ENCODE data around the gene FOLR2.
A peak's percentile ranks its signal among the peaks of the same experiment; 100 is the strongest.

Gene FOLR2

DNA sequence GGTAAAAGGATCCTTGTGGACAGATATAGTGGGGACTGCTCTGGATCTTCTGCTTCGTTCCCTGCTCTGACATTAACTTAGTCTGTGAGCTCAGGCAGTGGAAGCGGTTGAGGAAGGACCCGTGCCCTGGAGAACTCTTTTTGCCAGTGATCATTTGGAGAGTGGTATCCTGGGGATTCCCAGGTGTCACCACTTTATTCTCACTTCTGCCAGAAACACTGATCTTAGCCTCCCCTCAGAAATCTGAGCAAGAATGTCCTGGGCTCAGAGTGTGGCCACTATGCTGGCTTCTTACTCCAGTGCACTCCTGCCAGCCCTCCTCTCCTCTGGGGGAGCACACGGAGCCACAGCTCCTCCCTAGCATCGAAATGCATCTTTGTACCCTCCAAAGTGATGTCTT, 35.0 kb downstream of the FOLR2 start:
- no peak overlapping the region for H3K4me3 ChIP-seq (ENCODE audit: low read depth, low read length)
- no peak for DNase-seq (ENCODE audit: low read depth)
- TF ChIP-seq, protein P1, sequence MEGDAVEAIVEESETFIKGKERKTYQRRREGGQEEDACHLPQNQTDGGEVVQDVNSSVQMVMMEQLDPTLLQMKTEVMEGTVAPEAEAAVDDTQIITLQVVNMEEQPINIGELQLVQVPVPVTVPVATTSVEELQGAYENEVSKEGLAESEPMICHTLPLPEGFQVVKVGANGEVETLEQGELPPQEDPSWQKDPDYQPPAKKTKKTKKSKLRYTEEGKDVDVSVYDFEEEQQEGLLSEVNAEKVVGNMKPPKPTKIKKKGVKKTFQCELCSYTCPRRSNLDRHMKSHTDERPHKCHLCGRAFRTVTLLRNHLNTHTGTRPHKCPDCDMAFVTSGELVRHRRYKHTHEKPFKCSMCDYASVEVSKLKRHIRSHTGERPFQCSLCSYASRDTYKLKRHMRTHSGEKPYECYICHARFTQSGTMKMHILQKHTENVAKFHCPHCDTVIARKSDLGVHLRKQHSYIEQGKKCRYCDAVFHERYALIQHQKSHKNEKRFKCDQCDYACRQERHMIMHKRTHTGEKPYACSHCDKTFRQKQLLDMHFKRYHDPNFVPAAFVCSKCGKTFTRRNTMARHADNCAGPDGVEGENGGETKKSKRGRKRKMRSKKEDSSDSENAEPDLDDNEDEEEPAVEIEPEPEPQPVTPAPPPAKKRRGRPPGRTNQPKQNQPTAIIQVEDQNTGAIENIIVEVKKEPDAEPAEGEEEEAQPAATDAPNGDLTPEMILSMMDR (conservative IDR thresholded peaks at IDR 0.05; ENCODE audit: low read depth, low read length), result no peak

DNA sequence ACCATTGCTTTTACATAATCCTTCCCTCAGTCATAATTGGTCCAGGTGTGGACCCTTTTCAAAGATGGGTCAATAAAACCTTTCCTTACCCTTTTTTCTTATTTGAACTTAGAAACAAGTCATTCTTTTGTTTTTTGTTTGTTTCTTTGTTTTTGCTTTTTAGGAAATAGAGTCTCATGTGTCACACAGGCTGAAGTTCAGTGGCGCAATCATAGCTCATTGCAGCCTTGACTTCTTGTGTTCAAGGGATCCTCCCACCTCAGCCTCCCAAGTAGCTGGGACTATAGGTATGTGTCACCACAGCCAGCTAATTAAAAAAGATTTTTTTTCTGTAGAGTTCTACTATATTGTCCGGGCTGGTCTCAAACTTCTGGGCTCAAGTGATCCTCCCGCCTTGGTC, 36.8 kb downstream of the FOLR2 start:
- DNase-seq (ENCODE audit: low read depth), result no peak
- TF ChIP-seq, protein P1 (conservative IDR thresholded peaks at IDR 0.05; ENCODE audit: low read depth, low read length), result no peak
- H3K4me3 ChIP-seq (ENCODE audit: low read depth, low read length), result no peak overlapping the region

DNA sequence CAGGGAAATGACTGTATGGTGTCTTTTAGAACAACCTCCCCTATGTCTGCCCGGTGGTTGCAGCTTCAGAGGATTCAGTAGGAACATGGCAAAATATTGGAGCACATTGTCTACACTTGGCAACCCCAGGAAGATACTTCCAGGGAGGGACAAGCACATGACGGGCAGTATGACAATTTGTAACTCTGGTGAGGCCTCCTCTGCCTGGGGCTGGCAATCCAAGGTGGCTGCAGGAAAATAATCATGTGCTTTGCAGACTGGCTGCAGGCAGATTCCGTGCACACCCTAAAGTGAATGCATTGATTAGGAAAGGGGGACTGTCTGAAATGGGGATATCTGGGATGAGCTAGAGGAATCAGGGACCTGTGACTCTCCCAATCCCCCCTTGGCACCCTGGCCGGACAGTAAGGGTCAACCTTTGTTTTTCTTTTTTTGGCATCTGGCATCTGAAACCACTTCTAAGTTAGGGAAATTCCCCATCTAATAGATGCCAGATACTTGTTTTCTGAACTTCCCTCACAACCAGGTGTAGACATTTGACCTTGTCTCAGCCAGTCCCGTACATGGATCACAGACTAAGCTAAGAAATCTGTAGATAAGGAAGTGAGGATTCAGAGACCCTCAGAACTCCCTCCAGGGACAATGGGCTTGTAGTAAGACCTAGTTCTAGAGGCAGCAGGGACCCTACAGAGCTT, 37.9 kb downstream of the FOLR2 start:
- DNase-seq (ENCODE audit: low read depth), result no peak
- TF ChIP-seq, protein P1 (conservative IDR thresholded peaks at IDR 0.05; ENCODE audit: low read depth, low read length), result no peak
- H3K4me3 ChIP-seq (ENCODE audit: low read depth, low read length), result no peak overlapping the region

DNA sequence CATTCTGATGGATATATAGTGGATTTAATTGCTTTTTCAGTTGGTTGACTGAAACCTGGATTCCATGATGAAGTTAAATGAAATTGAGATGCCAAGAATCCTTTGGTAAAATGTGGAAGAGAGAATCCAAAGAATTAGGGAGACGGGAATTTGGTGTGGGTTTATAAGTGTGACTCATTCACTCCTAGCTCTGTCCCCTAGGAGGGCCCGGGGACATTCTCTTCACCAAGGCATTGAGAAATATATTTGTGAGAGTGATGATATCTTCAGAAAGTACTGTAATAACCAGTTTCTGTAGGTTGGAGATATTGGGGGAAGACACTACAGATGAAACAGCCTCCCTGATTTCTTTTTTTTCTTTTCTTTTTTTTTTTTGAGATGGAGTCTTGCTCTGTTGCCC, 41.0 kb downstream of the FOLR2 start:
- DNase-seq (ENCODE audit: low read depth), result no peak
- TF ChIP-seq, protein P1 (conservative IDR thresholded peaks at IDR 0.05; ENCODE audit: low read depth, low read length), result no peak
- no peak overlapping the region for H3K4me3 ChIP-seq (ENCODE audit: low read depth, low read length)

DNA sequence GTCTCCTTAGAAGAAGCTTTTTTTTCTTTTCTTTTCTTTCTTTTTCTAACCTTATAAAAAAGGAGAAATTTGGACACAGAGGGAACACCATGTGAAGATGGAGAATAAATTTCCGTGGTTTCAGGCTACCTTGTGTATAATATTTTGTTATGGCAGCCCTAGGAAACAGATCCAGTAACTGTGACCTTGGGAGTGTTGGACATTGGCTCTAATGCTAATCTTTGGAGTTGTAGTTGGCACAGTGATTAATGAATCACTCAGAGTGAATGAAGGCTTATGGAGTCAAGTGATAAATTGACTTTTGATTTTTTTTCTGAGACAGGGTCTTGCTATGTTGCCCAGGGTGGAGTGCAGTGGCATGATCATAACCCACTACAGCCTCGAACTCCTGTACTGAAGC, 42.9 kb downstream of the FOLR2 start:
- DNase-seq (ENCODE audit: low read depth), result no peak
- H3K4me3 ChIP-seq (ENCODE audit: low read depth, low read length), result no peak overlapping the region
- TF ChIP-seq, protein P1 (conservative IDR thresholded peaks at IDR 0.05; ENCODE audit: low read depth, low read length), result no peak

DNA sequence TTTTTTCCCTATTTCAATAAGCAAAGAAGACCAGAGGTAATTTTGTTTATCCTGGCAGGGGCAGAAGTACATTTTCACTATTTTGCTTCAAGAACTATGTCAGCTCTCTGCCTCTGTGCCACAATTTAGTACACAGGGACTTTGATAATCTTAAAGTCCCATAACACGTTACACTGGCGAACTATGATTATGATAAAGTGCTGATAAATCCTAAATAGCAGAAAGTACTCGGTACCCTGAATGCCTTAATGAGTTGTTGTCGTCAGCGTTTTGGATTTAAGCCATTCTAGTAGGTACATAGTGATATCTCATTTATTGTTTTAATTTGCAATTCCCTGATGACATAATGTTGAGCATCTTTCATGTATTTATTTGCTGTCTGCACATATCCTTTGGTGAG, 44.0 kb downstream of the FOLR2 start:
- TF ChIP-seq, protein P1 (conservative IDR thresholded peaks at IDR 0.05; ENCODE audit: low read depth, low read length), result no peak
- no peak for DNase-seq (ENCODE audit: low read depth)
- H3K4me3 ChIP-seq (ENCODE audit: low read depth, low read length), result no peak overlapping the region

DNA sequence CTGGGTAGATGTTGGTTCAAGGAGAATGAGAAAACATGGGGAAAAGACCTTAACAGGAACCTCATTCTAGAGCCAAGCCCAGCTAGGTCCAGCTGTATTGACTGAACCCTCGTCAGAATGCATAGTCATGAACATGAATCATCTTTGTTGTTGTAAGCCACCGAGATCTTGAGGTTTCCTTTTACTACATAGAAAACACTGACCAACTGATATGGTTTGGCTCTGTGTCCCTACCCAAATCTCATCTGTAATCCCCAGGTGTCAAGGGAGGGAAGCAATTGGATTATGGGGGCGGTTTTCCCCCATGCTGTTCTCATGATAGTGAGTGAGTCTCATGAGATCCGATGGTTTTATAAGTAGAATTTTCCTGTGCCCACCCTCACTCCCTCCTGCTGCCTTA, 46.8 kb downstream of the FOLR2 start:
- H3K4me3 ChIP-seq (ENCODE audit: low read depth, low read length), result no peak overlapping the region
- peak; percentile 78 for DNase-seq (ENCODE audit: low read depth)
- TF ChIP-seq, protein P1 (conservative IDR thresholded peaks at IDR 0.05; ENCODE audit: low read depth, low read length), result no peak

All from choroid plexus epithelial cell (primary cell).